Liver (tissue), 9 donors: Measurements from ENCODE around the gene TCF19. TPM values are rescaled to one million over a fixed set of nuclear protein-coding genes. Genes with fewer than 3 reads are reported as not detected.

Experiments used
- DNase-seq: peaks from one replicate; pipeline ENCODE4 v3.0.0-alpha.2; 2017; ENCODE audit warnings: low spot score
- H3K27ac ChIP-seq, 2 donors: one replicate each; pipeline ENCODE4 v1.7.0; 2013; ENCODE audit warnings: inconsistent platforms in 2 of 2, low read length in 2 of 2, control low read depth in 1 of 2, low read depth in 1 of 2, mild to moderate bottlenecking in 1 of 2
- H3K27me3 ChIP-seq, 4 donors: one replicate each; pipeline versions ENCODE4 v1.6.1 to v1.7.0; 2013; ENCODE audit warnings: low read length in 3 of 4, inconsistent platforms in 1 of 4, mild to moderate bottlenecking in 1 of 4, moderate library complexity in 1 of 4; ENCODE audit not compliant: control insufficient read depth in 4 of 4, insufficient read depth in 4 of 4
- H3K36me3 ChIP-seq, 4 donors: one replicate each; pipeline versions ENCODE4 v1.6.1 to v1.7.0; 2013; ENCODE audit warnings: low read length in 3 of 4, mild to moderate bottlenecking in 3 of 4, low read depth in 1 of 4, moderate library complexity in 1 of 4; ENCODE audit not compliant: control insufficient read depth in 4 of 4, insufficient read depth in 3 of 4
- H3K4me1 ChIP-seq, 4 donors: one replicate each; pipeline versions ENCODE4 v1.6.1 to v1.7.0; 2013; ENCODE audit warnings: low read length in 3 of 4, mild to moderate bottlenecking in 3 of 4, moderate library complexity in 1 of 4; ENCODE audit not compliant: control insufficient read depth in 4 of 4, insufficient read depth in 4 of 4
- H3K4me3 ChIP-seq, 3 donors: one replicate each; pipeline versions ENCODE4 v1.6.1 to v1.7.0; 2013; ENCODE audit warnings: low read length in 3 of 3, control low read depth in 1 of 3, low read depth in 1 of 3, mild to moderate bottlenecking in 1 of 3
- H3K9ac ChIP-seq, 2 donors: one replicate each; pipeline ENCODE4 v1.7.0; 2013; ENCODE audit warnings: low read length in 2 of 2, mild to moderate bottlenecking in 2 of 2, moderate library complexity in 2 of 2, control low read depth in 1 of 2, low read depth in 1 of 2
- H3K9me3 ChIP-seq, 4 donors: one replicate each; pipeline versions ENCODE4 v1.6.1 to v1.7.0; 2013; ENCODE audit warnings: low read length in 3 of 4; ENCODE audit not compliant: control insufficient read depth in 4 of 4
- ATF3 ChIP-seq: IDR thresholded peaks from 2 replicates; pipeline ENCODE4 v1.6.1; 2016; ENCODE audit warnings: antibody characterized with exemption
- EGR1 ChIP-seq, 2 donors: IDR thresholded peaks; 2 replicates each; pipeline ENCODE4 v1.6.1; 2016 to 2018; ENCODE audit warnings: antibody characterized with exemption in 2 of 2, low read depth in 2 of 2
- FOXA2 ChIP-seq: IDR thresholded peaks from 2 replicates; pipeline ENCODE4 v1.6.1; 2016; ENCODE audit warnings: antibody characterized with exemption
- GABPA ChIP-seq, 2 donors: IDR thresholded peaks in 1 of 2; conservative IDR thresholded peaks in 1 of 2; 2 replicates each; pipeline ENCODE4 v1.6.1; 2016; ENCODE audit warnings: antibody characterized with exemption in 2 of 2, mild to moderate bottlenecking in 1 of 2, moderate library complexity in 1 of 2
- HNF4A ChIP-seq, 2 donors: conservative IDR thresholded peaks; 2 replicates each; pipeline ENCODE4 v1.6.1; 2016; ENCODE audit warnings: antibody characterized with exemption in 2 of 2, mild to moderate bottlenecking in 2 of 2
- HNF4G ChIP-seq: IDR thresholded peaks from 2 replicates; pipeline ENCODE4 v1.6.1; 2016; ENCODE audit warnings: antibody characterized with exemption
- JUND ChIP-seq, 2 donors: IDR thresholded peaks; 2 replicates each; pipeline ENCODE4 v1.6.1; 2016; ENCODE audit warnings: antibody characterized with exemption in 2 of 2
- NR2F2 ChIP-seq: IDR thresholded peaks from 2 replicates; pipeline ENCODE4 v1.6.1; 2016; ENCODE audit warnings: antibody characterized with exemption
- RAD21 ChIP-seq, 2 donors: IDR thresholded peaks; 2 replicates each; pipeline ENCODE4 v1.6.1; 2016; ENCODE audit warnings: antibody characterized with exemption in 2 of 2, mild to moderate bottlenecking in 2 of 2
- REST ChIP-seq: IDR thresholded peaks from 2 replicates; pipeline ENCODE4 v1.6.1; 2016; ENCODE audit warnings: antibody characterized with exemption, mild to moderate bottlenecking
- RXRA ChIP-seq, 2 donors: IDR thresholded peaks; 2 replicates each; pipeline ENCODE4 v1.6.1; 2017 to 2018; ENCODE audit warnings: antibody characterized with exemption in 2 of 2, mild to moderate bottlenecking in 1 of 2
- SP1 ChIP-seq: IDR thresholded peaks from 2 replicates; pipeline ENCODE4 v1.6.1; 2018; ENCODE audit warnings: antibody characterized with exemption, mild to moderate bottlenecking
- TAF1 ChIP-seq: conservative IDR thresholded peaks from 2 replicates; pipeline ENCODE4 v1.6.1; 2016; ENCODE audit warnings: antibody characterized with exemption, mild to moderate bottlenecking
- YY1 ChIP-seq: IDR thresholded peaks from 2 replicates; pipeline ENCODE4 v1.6.1; 2016; ENCODE audit warnings: antibody characterized with exemption, mild to moderate bottlenecking
- ZBTB33 ChIP-seq: IDR thresholded peaks from 2 replicates; pipeline ENCODE4 v1.6.1; 2016; ENCODE audit warnings: antibody characterized with exemption
- WGBS: extraction: QIAGEN DNeasy Blood & Tissue Kit; methylation state at CpG from one replicate; pipeline ENCODE4 v1.1.7; 2013; 5-methylcytosine and 5-hydroxymethylcytosine counted together
- polyA plus RNA-seq, 2 donors: library from polyadenylated mRNA; stranded (reverse) in 1 of 2; unstranded in 1 of 2; fragments of 200-250 nt in 1 of 2; fragments of >200 nt in 1 of 2; fragmentation: Nextera tagmentation in 1 of 2; extraction: Ambion mirVana in 1 of 2; gene quantifications; one replicate each; pipeline versions ENCODE4 v1.2.1 to v1.2.3, GENCODE V29; 2013 to 2015
- total RNA-seq, 2 donors: library from RNA; depleted of rRNA; stranded (reverse); fragments of >200 nt; gene quantifications; one replicate each; pipeline ENCODE4 v1.2.3, GENCODE V29; 2014
- TF ChIP-seq, protein P1 (sequence below): IDR thresholded peaks from 2 replicates; pipeline ENCODE4 v1.6.1; 2016; ENCODE audit warnings: antibody characterized with exemption
- TF ChIP-seq, protein P2 (sequence below): fragments of 150-350 bp; IDR thresholded peaks from 2 replicates; pipeline ENCODE4 v1.5.1; 2017; ENCODE audit warnings: improper control_type of control experiment, low read depth, low read length; ENCODE audit not compliant: missing input control
- donor health status: healthy.
- donor health status: healthy.
- donor health status: healthy.
- donor health status: healthy.
- donor health status: healthy.

Gene TCF19
- total and polyA plus RNA-seq, 4 donors: 0.63 to 16.8 (median 2.0) TPM

GRCh38 chr6:31157513-31158139 lies 763 bp upstream of the TCF19 start, which contains the start of gene CCHCR1:
TSS of gene CCHCR1 (minus strand) at chr6:31157802. CDS start at chr6:31157600, 202 bp downstream.
- Histone ChIP-seq H3K9me3 (no peaks in the 10 kb centered on the region), H3K36me3 (peaks cover 0 to 7% (median 3%) of the 10 kb centered on the region in 4 donors), H3K9ac (peak within 1 kb of the TSS; percentile 42 to 64), H3K4me3 (peak within 1 kb of the TSS; percentile 66 to 77 (median 74)), H3K4me1 (peaks cover 3 to 14% (median 11%) of the 10 kb centered on the region in 4 donors), H3K27me3 (no peaks in the 10 kb centered on the region), H3K27ac (peak within 1 kb of the TSS; percentile 15 to 51)
- DNase-seq: no peak
- WGBS: 15% methylated on average over 14 of the region's 14 CpGs
- no peak for TF ChIP-seq FOXA2
- TF ChIP-seq SP1: no peak
- TF ChIP-seq, protein P1, sequence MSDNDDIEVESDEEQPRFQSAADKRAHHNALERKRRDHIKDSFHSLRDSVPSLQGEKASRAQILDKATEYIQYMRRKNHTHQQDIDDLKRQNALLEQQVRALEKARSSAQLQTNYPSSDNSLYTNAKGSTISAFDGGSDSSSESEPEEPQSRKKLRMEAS: no peak
- TF ChIP-seq RAD21 (IDR thresholded peaks at IDR 0.05): no peak
- TF ChIP-seq REST: no peak
- TF ChIP-seq RXRA (IDR thresholded peaks at IDR 0.05): no peak
- TF ChIP-seq HNF4G: no peak
- no peak for TF ChIP-seq JUND (IDR thresholded peaks at IDR 0.05)
- no peak for TF ChIP-seq YY1

DNA sequence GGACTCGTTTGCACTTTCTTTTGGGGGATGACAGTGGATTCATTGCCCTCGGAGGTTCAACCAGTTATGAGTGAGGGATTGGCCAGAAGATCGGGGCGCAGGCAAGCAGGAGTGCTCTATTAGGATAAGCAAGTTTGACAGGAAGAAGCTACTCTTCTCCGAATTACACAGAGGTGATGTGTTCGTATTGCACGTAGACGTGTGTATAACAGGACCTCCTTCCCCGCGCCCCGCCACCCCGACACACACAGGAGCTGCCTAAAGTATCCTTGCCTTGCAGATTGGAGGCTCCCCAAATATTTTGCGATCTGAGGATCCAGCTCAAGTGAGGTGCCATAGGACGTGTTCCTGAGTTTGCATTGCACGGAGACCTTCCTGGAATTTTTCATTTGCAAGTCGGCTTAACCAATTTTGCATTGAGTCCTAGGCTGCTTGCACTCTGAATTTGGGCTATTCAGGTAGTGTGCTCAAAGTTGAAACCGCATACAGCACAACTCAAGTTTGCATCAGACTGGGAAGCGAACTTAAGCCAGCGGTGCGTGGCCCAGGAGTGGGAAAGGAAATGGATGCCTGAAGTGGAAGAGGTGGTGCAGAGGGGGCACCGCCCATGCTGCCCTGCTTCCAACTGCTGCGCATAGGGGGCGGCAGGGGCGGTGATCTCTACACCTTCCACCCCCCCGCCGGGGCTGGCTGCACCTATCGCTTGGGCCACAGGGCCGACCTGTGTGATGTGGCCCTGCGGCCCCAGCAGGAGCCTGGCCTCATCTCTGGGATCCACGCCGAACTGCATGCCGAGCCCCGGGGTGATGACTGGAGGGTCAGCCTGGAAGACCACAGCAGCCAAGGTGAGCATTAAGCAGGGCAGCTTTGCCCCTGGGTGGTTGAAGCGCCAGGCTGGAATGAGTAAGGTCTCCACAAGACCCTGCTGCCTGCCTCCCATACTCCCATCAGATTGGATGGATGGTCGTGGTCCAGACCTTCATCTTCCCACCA lies 770 bp downstream of the TCF19 start:
- H3K27ac ChIP-seq: no peak overlapping the region
- H3K9ac ChIP-seq: peak overlapping the region in 1 of 2 donors; percentile 42
- H3K4me3 ChIP-seq: peak overlapping the region; percentile 66 to 74 (median 70)
- peaks cover 0 to 7% (median under 1%) of the 10 kb centered on the region in 4 donors for H3K36me3 ChIP-seq
- peaks cover 3 to 14% (median 11%) of the 10 kb centered on the region in 4 donors for H3K4me1 ChIP-seq
- 28% methylated on average over 35 of the region's 35 CpGs for WGBS
- H3K27me3 ChIP-seq: no peaks in the 10 kb centered on the region
- TF ChIP-seq FOXA2 (no peak), ZBTB33 (no peak), GABPA (IDR thresholded peaks at IDR 0.05 in 1 of 2, conservative IDR thresholded peaks at IDR 0.05 in 1 of 2) (no peak), JUND (IDR thresholded peaks at IDR 0.05) (no peak), HNF4A (conservative IDR thresholded peaks at IDR 0.05) (no peak), HNF4G (no peak), RAD21 (IDR thresholded peaks at IDR 0.05) (no peak), ATF3 (no peak), RXRA (IDR thresholded peaks at IDR 0.05) (no peak), TAF1 (no peak), SP1 (no peak), EGR1 (IDR thresholded peaks at IDR 0.05; ENCODE audit: low read depth in 2 of 2) (no peak), NR2F2 (no peak)
- TF ChIP-seq, protein P2, sequence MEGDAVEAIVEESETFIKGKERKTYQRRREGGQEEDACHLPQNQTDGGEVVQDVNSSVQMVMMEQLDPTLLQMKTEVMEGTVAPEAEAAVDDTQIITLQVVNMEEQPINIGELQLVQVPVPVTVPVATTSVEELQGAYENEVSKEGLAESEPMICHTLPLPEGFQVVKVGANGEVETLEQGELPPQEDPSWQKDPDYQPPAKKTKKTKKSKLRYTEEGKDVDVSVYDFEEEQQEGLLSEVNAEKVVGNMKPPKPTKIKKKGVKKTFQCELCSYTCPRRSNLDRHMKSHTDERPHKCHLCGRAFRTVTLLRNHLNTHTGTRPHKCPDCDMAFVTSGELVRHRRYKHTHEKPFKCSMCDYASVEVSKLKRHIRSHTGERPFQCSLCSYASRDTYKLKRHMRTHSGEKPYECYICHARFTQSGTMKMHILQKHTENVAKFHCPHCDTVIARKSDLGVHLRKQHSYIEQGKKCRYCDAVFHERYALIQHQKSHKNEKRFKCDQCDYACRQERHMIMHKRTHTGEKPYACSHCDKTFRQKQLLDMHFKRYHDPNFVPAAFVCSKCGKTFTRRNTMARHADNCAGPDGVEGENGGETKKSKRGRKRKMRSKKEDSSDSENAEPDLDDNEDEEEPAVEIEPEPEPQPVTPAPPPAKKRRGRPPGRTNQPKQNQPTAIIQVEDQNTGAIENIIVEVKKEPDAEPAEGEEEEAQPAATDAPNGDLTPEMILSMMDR: no peak
- TF ChIP-seq, protein P1: no peak
- DNase-seq: no peak
- no peaks in the 10 kb centered on the region for H3K9me3 ChIP-seq
